ENCODE data around the gene GARIN5B. TPM values are rescaled to one million over a fixed set of nuclear protein-coding genes. Genes with fewer than 3 reads are reported as not detected.

Gene GARIN5B
- total RNA-seq, 1 donor from 2014 or later: not detected

DNA sequence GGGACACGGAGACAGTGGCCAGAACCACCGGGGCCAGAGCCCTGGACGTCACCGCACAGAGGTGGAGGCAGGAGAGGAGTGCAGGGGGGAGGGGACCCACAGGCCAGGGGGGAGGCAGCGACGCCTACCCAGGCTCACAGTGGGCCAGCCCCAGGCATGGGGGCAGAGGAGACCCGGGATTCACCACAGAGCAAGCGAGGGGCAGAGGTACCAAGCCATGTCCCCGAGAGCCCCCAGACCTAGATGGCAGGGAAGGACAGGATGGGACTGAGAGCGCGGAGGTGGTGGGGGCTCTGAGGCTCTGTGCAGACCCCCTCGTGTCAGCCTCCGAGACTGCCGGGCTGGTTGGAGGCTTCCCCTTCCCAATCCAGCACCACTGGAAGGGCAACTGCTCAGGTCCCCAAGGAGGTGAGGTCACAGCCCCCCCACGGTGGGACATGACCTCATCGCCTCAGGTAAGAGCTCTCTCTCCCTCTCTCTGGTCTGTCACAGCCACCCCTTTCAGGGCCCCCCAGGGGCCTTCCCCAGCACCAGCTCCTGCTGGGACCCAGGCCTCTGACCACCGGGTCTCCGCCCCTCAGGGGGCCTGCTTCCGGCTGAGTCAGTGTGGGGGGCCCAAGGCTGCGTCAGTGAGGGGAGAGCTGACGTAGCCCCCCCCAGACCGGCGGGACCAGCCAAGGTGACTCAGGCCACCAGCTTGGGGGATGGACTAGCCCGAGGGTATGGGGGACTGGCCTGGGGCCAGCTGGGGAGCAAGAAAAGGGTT lies 9.4 kb upstream of the GARIN5B start:
- no peaks in the 10 kb centered on the region for H3K36me3 Mint-ChIP-seq (ENCODE audit: low read depth)
- H3K27ac Mint-ChIP-seq: no peak overlapping the region
- TF ChIP-seq, protein P1, sequence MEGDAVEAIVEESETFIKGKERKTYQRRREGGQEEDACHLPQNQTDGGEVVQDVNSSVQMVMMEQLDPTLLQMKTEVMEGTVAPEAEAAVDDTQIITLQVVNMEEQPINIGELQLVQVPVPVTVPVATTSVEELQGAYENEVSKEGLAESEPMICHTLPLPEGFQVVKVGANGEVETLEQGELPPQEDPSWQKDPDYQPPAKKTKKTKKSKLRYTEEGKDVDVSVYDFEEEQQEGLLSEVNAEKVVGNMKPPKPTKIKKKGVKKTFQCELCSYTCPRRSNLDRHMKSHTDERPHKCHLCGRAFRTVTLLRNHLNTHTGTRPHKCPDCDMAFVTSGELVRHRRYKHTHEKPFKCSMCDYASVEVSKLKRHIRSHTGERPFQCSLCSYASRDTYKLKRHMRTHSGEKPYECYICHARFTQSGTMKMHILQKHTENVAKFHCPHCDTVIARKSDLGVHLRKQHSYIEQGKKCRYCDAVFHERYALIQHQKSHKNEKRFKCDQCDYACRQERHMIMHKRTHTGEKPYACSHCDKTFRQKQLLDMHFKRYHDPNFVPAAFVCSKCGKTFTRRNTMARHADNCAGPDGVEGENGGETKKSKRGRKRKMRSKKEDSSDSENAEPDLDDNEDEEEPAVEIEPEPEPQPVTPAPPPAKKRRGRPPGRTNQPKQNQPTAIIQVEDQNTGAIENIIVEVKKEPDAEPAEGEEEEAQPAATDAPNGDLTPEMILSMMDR (IDR thresholded peaks at IDR 0.05): no peak
- CTCF ChIA-PET: no interaction called here
- no peak for DNase-seq
- peaks cover 14% of the 10 kb centered on the region for H3K4me1 Mint-ChIP-seq
- no peak overlapping the region for H3K4me3 Mint-ChIP-seq
- peaks cover 43% of the 10 kb centered on the region for H3K27me3 Mint-ChIP-seq
- H3K9me3 Mint-ChIP-seq: no peaks in the 10 kb centered on the region
- intact Hi-C loops (cut with micrococcal nuclease): no loop called here
- no peak for ATAC-seq (ENCODE audit: low read depth)
- POLR2A ChIA-PET: interaction anchor here (1.5 to 2.1 kb wide), 2 partner anchors 12 to 33 kb away, joined by 4 to 7 read pairs; partner anchors contain the start of genes KMT5C and TMEM238

DNA sequence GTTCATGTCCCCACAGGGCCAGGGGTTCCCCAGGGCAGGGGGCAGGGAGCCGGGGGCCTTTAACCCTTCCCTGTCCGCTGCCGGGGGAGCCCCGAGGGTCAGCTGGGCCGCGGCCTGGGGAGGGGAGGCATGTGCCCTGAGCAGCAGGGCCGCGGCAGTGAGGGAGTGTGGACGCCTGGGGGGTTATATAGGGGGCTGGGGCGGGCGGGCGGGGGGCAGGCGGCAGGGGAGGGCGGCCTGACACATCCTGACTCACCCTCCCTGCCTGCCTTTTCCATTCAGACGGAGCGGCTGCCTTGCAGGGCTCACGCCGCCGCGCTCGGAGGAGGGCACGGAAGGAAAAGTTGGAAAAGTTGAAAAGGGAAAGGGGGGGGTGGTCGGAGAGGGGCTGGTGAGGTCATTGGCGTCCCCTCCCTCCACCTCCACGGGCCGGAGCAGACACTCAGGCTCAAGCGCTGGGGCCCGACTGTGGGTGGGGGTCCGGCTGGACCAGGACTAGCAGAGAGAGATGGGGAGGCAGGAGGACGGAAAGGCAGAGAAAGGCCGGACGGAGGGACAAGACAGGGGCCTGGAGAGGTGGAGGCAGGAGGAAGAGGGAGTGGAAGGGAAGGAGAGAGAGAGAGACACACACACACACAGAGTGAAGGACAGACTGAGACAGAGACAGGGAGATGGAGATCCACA lies 7.4 kb upstream of the GARIN5B start, which contains the start of gene IL11:
Gene IL11 (minus strand): TSS at position 159 of the 684 bp plus-strand sequence. CDS start 153 bp downstream, at position 6.
- TF ChIP-seq, protein P1 (IDR thresholded peaks at IDR 0.05): no peak

DNA sequence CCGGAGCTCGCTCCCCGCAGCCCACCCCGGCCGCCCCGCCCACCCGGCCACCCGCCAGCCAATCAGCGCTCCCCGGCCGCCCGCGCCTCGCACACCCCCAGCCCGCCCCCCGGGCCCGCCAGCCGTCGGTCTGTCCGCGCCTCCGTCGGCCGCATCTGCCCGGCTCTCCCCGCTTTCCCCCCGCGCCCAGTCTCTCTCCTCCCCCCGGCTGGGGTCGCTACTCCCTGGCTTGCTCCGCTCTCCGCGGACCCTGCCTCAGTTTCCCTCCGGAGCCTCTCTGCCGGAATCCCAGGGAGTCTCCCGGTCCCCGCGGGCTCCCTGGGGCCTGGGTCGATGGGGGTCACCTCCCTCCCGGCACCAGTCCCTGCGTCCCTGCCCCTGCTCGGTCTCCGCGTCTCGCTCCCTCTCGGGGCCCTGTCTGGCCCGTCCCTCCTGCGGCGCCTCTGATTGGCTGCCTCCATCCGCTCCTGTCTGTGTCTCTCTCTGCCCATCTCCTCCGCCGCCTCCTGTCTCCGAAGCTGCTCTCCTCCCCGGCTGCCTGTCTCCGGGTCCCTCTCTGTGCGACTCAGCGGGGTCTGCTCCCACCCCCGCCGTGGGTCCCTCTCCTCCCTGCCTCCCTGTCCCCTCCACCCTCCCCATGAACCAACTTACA lies 6.7 kb upstream of the GARIN5B start:
- DNase-seq: no peak
- Mint-ChIP-seq H3K4me3 (peak overlapping the region; percentile 68), H3K9me3 (no peaks in the 10 kb centered on the region), H3K4me1 (peaks cover 14% of the 10 kb centered on the region), H3K27ac (no peak overlapping the region), H3K27me3 (peaks cover 38% of the 10 kb centered on the region), H3K36me3 (ENCODE audit: low read depth) (no peaks in the 10 kb centered on the region)
- ChIA-PET POLR2A (interaction anchor here (1.5 kb wide), 1 partner anchor 14 kb away, joined by 9 read pairs; the partner anchor contains the start of gene TMEM238), CTCF (no interaction called here)
- intact Hi-C loops (cut with micrococcal nuclease): no loop called here
- ATAC-seq (ENCODE audit: low read depth): peak; percentile 47
- TF ChIP-seq, protein P1 (IDR thresholded peaks at IDR 0.05): no peak

More for the DNA sequence above, 7.4 kb upstream of the GARIN5B start, which contains the start of gene IL11:
- DNase-seq (no peak), ATAC-seq (ENCODE audit: low read depth) (no peak)
- Mint-ChIP-seq H3K4me3 (peak within 1 kb of the TSS; percentile 68), H3K27ac (no peak within 1 kb of the TSS), H3K27me3 (peaks cover 41% of the 10 kb centered on the region), H3K4me1 (peaks cover 14% of the 10 kb centered on the region), H3K9me3 (no peaks in the 10 kb centered on the region), H3K36me3 (ENCODE audit: low read depth) (no peaks in the 10 kb centered on the region)
- ChIA-PET POLR2A (no interaction called here), CTCF (no interaction called here)
- intact Hi-C loops (cut with micrococcal nuclease): no loop called here

DNA sequence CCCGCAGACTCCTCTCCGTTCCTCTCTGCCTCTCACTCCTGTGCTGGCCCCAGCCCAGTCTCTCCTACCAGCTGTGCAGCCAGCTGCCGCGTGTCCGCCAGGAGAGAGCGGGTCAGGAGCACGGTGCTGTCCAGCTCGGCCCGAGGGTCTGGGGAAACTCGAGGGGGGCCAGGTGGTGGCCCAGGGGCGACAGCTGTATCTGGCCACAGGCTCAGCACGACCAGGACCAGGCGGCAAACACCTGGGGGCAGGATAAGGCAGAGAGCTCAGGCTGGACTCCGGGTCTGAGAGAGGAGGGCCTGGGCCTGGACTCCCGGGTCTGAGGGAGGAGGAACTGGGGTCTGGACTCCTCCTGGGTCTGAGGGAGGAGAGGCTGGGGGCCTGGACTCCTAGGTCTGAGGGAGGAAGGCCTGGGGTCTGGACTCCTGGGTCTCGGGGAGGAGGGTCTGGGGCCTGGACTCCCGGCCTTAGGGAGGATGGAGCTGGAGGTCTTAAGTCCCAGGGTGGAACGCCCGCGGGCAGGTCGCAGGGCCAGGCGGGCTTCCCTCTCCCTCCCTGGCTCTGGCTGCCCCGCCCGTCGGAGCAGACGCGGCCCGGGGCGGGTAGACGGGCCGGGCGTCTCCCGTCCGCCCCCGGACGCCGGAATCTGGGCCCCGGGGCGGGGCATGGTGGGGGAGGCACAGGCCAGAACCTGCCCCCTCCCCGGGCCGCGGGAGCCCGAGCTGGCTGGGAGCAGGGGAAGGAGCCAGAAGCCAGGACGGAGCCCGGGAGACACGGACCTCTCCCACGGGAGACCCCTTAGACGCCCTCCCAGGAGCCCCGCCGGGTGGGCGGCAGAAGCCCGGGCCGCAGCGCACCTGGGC lies 5.9 kb upstream of the GARIN5B start:
- ATAC-seq (ENCODE audit: low read depth) (peak; percentile 58), DNase-seq (no peak)
- TF ChIP-seq, protein P1 (IDR thresholded peaks at IDR 0.05): no peak
- Mint-ChIP-seq H3K4me1 (peaks cover 13% of the 10 kb centered on the region), H3K36me3 (ENCODE audit: low read depth) (no peaks in the 10 kb centered on the region), H3K9me3 (no peaks in the 10 kb centered on the region), H3K27me3 (peaks cover 35% of the 10 kb centered on the region), H3K27ac (no peak overlapping the region), H3K4me3 (no peak overlapping the region)
- POLR2A ChIA-PET: interaction anchor here (1.5 kb wide), 1 partner anchor 15 kb away, joined by 9 read pairs; the partner anchor contains the start of gene TMEM238
- CTCF ChIA-PET: no interaction called here
- intact Hi-C loops (cut with micrococcal nuclease): no loop called here

All from activated B cell treated with CpG ODN at 0.5 μM for 24 hours (primary cell).